DMS53 (cell line): Measurements from ENCODE around the gene RASSF5.

Experiments used
- DNase-seq: peaks from one replicate; lab custom pipeline; 2025; lab: John Stamatoyannopoulos, UW

The RASSF5 gene

DNA sequence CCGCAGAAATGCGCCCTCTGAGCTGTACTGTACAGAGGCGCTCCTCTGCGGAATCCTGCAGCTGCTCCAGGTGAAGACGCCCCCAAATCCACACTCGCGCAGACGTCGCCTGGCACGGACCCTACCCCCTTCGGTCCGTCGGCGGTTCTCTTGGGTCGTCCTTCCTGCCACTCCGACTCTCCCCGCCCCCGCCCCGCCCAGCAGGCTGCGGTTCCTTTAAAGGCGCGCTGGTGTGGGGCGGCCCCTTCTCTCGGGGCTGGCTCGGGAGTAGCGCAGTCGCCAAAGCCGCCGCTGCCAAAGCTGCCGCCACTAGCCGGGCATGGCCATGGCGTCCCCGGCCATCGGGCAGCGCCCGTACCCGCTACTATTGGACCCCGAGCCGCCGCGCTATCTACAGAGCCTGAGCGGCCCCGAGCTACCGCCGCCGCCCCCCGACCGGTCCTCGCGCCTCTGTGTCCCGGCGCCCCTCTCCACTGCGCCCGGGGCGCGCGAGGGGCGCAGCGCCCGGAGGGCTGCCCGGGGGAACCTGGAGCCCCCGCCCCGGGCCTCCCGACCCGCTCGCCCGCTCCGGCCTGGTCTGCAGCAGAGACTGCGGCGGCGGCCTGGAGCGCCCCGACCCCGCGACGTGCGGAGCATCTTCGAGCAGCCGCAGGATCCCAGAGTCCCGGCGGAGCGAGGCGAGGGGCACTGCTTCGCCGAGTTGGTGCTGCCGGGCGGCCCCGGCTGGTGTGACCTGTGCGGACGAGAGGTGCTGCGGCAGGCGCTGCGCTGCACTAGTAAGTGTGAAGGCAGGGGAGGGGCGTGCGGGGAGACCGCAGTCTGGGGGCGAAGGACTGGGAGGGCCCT is at the start of gene RASSF5:
TSS of gene RASSF5 (plus strand) at position 248 of the 846 bp plus-strand sequence. CDS start at position 320, 72 bp downstream.
- peak; percentile 82 for DNase-seq

DNA sequence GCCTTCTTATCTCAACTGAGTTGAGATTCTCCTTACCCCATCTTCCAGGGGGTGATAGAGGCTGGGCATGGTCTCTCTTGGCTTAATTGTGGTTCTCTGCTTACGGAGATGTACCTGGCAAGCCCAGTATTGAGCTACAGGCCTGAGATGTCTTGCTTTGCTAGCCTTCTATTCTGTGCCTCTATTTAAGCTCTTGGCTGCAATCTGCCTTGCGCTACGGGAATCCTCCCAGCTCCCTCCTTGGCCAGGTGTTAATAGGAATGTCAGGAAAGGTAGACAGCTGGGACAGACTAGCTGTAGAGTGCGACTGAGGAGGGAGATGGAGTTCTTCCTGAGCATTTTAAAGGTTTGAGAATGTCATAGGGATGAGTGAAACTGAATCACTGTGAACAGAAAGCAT is 47.6 kb upstream of the RASSF5 start:
- DNase-seq: no peak

GRCh38 chr1:206460836-206461426 is 46.4 kb upstream of the RASSF5 start:
- no peak for DNase-seq

- DNase-seq: peak; percentile 82
Measured at GRCh38 chr1:206461602-206462455, 45.5 kb upstream of the RASSF5 start.

DNA sequence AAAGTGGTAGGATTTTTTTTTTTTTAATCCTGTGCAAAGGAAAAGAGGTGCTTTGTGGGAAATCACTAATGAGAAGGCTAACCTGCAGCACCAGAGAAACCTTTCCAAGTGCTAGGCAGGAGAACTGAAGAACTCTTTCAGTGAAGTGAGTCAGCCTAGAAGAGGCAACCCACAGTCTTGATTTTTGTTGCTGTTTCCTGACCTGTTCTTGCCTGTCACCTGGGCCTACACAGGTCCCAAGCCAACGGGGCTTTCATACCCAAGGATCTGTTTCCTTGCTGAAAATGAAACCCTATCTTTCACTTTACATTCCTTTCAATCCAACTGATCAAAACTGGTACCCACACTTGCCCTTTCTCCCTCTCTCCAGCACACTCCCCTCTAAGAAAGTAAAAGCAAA is 44.2 kb upstream of the RASSF5 start:
- DNase-seq: no peak

DNA sequence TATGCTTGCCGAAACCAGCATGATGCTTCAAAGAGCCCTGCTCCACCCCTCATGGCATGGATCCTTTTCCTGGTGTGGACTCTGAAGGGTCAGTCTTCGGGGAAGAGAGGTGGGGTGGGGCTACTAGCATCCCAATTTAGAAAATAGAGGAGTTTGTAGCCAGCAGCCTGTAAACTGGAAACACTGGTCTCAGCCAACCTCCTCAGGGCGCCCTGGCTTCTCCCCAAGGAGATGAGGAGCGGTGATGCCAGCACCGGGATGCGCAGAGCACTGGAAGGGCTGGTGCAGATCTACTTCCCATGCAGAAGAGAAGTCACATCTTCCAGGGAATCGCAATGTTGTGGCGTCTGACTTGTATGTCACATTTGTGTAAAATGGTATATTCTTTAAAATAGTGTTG is 43.4 kb upstream of the RASSF5 start:
- no peak for DNase-seq

GRCh38 chr1:206464456-206464964 is 42.8 kb upstream of the RASSF5 start:
- no peak for DNase-seq

- DNase-seq: no peak
Measured at GRCh38 chr1:206465951-206466350, 41.4 kb upstream of the RASSF5 start.

GRCh38 chr1:206466840-206467649 is 40.3 kb upstream of the RASSF5 start:
- peak; percentile 21 for DNase-seq

DNA sequence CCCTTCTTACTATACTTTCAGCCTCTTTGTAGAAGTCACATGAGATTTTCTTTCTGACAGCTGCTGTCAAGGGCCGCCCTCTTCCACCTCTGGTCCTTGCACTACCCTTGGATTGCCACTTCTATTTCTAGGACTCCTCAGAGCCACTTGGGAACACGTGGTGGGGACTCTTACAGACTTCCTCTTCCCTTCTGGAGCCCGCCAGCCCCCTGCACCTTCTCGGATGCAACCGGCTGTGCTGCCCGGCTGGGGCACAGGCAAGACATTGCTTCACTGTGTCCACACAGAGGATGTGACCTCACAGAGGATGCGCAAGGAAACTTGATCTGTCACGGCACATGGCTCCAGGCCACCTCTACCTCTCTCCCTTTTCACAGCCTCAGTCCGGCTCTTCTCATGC is 39.4 kb upstream of the RASSF5 start:
- peak; percentile 90 for DNase-seq

DNA sequence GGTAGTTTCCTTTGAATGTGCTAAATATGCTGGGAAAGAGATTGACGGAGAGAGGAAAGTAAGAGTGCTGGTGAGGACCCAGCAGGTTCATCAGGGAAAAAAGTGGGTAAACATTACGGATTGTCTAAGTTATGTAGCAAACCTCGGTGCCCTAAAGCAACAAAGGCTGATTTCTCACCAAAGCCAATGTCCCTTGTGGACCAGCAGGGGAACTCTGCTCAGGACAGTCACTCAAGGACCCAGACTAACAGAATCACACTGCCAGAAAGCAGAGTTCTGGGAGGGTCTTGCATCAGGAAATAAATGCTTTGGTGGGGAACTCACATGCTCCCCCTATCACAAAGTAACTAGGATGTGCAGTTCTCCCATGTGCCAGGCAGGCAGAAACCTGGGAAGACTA is 38.8 kb upstream of the RASSF5 start:
- peak; percentile 41 for DNase-seq

DNA sequence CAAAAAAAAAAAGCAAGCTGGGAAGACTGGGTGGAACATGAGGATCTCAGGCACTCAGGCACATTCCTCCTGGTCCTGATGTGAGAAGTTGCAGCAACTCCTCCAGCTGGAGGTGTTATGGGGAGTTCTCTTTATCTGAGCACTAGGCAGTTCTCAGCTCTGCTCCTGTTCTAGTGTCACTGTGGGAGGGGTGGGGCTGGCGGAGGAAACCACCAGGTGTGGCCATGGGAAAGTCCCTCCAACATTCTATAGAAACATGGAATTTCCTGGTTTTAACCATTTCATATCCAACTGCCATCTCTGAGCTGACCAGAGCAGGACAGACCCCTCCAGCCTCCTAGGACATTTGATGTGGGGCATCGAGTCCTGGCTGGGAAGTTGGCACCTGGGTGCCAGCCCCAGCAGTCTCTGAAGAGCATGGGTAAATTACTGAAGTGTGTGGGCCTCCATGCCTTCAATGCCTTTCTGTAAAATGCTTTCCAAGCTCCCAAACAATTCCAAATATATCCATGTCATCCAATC is 37.9 kb upstream of the RASSF5 start:
- peak; percentile 58 for DNase-seq

DNA sequence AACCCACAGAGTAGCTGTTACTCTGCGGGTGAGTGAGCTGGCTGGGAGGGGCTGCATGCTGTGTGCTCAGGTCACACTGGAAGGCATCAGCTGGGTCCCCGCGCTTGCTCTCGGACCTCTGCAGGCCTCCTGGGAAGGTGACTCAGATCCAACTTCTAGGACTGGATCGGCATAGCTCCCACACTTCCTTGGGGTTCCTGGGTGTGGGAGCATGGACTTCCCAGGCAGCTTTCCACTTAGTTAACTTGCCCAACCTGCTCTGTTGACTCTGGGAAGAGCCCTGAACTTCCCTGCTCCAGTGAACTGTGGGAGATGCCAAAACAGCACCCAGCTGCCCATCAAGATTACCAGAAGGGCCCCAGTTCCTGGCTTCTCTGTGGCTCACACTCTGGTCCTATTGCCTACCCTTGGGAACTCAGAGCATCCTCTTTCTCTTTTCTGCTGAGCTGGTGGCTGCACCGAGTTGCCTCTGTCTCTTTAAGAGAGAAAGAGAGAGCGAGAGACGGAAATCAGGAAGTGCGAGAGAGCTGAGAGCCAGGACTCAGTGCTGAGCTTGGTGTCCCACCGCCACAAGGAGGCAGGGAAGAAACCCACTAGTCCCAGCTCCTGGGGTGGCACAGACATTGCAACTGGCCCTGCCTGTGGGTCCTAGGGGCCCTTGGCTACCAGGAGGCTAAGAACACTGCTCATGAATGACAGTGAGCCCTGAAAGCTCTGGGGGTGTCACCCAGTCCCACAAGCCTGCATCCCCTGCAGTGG is 37.2 kb upstream of the RASSF5 start, which contains the start of gene IKBKE:
TSS of gene IKBKE (plus strand) at position 544 of the 759 bp plus-strand sequence. CDS start 2,752 bp downstream, outside the sequence.
- peak; percentile 78 for DNase-seq

GRCh38 chr1:206470692-206471414 is 36.5 kb upstream of the RASSF5 start:
- peak; percentile 52 for DNase-seq

DNA sequence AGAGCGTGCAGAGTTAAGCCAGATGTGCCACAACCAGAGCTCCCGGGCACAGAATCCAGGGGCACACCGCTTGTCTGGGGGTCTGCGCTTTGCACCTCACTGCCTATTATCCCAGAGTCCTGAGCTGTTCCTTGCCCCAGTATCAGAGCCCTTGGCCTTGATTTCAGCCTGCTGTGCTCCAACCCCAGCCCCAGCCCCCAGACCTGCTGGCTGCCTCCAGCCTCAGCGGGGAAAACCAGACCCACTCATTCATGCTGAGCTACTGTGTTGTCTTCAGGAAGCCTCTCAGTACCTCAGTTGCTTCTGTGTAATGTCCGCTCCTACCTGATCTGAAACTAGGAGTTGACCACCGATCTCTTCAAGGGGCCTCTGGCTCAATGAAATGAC is 35.9 kb upstream of the RASSF5 start:
- no peak for DNase-seq

DNA sequence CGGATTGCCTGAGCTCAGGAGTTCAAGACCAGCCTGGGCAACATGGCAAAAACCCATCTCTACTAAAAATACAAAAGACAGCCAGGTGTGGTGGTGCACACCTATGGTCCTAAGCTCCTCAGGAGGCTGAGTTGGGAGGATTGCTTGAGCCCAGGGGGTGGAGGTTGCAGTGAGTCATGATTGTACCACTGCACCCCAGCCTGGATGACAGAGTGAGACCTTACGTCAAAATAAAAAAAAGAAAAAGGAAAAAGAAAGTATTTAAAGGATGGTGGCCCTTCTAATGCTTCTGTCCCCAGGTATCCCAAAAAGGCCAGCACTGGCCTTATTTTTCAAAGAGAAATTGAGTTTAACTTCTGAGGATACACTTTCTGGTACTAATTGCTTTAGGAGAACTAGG is 35.3 kb upstream of the RASSF5 start:
- no peak for DNase-seq

DNA sequence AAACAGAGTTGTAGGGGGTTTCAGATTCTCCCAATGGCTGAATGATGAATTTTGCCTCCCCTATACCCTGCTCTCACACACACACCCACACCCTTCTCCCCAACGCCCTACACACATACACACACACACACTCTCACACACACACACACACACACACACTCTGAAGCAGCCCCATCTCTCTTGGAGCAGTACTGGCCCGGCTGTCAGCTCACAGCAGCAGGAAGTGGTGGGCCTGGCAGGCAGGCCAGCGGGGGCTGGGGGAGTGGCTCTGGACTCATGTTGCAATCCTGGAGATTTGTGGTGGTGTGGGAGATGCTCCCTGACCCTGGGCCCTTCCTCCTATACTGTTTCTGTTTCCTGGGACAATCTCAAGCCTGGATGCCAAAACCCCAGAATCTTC is 34.9 kb upstream of the RASSF5 start:
- no peak for DNase-seq

- DNase-seq: no peak
Measured at GRCh38 chr1:206472886-206473285, 34.4 kb upstream of the RASSF5 start.

- no peak for DNase-seq
Measured at GRCh38 chr1:206476058-206476457, 31.3 kb upstream of the RASSF5 start.

DNA sequence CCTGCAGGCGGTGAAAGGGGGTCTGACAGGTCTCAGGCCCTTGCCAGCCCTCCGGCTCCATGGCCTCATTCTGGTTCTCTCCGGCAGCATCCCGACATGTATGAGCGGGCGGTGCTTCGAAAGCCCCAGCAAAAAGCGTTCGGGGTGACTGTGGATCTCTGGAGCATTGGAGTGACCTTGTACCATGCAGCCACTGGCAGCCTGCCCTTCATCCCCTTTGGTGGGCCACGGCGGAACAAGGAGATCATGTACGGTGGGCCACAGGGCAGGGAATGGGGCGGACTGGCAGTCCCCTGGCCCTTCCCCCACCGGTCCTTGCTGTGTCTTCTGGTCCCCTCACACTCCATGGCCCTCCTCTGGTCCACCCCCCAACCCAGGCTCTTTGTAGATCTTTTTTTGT is 30.7 kb upstream of the RASSF5 start:
- no peak for DNase-seq
